NCI-H524 treated with DMSO at 0.1 percent for 48 hours (cell line): Measurements from ENCODE around the gene KBTBD12.

ENCODE experiments used
- DNase-seq: peaks from one replicate; lab custom pipeline; 2025; lab: John Stamatoyannopoulos, UW

KBTBD12 gene

GRCh38 chr3:127987309-127987995 lies 72.4 kb downstream of the KBTBD12 start:
- DNase-seq = no peak

GRCh38 chr3:127988770-127989557 lies 73.9 kb downstream of the KBTBD12 start:
- no peak for DNase-seq

- DNase-seq = no peak
These were observed 75.0 kb downstream of the KBTBD12 start for GRCh38 chr3:127990051-127990450.

GRCh38 chr3:127990461-127990860 lies 75.4 kb downstream of the KBTBD12 start:
- no peak for DNase-seq

DNA sequence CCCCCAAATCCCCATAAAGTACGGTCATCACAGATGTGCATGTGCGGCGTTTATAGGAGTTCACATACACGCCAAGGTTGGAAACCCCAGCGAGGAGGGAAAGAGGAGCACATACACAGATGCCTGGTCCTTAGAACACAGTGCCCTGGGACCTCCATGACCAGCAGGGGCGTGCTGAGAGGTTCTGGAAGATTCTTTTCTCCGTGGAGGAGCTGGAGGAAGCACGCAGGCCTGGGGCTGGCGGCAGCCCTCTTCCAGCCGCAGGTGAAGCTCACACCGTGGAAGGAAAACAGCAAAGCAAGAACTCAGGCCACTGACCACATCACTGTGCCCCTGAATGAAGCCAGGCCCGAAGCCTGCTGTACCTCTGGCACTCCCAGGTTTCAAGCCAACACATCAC lies 76.2 kb downstream of the KBTBD12 start:
- DNase-seq = no peak

DNA sequence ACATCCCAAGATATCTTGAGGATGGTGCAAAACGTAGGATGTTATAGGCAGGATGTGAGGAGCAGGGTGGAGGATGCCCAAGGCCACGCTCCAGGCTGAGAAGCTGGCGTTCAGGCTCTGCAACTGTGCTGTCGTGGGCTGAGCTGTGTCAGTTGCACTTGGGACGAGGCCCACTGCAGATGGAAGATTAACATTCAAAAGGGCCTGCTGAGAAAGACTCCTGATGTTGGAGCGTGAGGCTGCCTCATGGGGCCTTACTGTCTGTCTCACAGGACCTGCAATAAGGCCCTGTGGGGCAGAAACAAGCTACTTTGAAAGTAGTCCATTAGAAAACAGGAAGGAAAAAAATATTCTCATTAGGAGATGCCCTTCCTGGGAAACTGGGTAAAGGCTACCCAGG lies 76.6 kb downstream of the KBTBD12 start:
- DNase-seq = no peak

DNA sequence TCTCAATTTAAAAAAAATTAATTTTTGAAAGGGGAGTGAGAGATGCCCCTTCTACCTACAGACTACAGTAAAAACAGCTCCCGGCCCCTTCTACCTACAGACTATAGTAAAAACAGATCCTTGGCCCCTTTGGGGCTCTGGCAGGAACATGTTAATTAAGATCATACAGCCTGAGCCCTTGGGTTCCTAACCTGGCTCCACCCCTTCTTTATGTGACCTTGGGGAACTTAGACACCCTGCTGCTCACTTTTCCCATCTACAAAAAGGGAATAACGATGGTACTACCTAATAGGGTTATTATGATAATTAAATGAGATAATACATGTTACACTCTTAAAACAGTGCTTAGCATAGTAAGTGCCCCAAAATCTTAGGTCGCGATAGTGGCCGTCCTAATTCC lies 77.1 kb downstream of the KBTBD12 start:
- DNase-seq = no peak

GRCh38 chr3:127994011-127994410 lies 79.0 kb downstream of the KBTBD12 start:
- DNase-seq = no peak

GRCh38 chr3:127997016-127997415 lies 82.0 kb downstream of the KBTBD12 start:
- no peak for DNase-seq

DNA sequence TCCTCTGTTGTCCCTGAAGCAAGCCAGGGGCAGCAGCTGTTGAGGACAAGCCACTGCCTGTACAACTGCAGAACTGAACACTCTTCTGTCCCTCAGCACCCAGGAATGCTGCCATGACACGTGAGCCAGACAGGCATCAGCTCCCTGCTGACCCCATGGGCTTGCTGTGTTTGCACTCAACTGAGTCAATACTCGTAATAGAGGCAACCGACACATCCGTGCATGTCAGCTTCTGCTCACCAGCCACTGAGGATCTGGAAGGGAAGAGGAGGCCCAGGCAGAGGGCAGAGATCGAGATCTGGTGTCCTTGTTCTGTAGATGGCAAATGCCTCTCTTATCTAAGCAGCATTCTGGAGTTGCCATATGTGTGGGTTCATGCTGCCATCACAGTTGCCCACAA lies 82.9 kb downstream of the KBTBD12 start:
- DNase-seq = no peak

DNA sequence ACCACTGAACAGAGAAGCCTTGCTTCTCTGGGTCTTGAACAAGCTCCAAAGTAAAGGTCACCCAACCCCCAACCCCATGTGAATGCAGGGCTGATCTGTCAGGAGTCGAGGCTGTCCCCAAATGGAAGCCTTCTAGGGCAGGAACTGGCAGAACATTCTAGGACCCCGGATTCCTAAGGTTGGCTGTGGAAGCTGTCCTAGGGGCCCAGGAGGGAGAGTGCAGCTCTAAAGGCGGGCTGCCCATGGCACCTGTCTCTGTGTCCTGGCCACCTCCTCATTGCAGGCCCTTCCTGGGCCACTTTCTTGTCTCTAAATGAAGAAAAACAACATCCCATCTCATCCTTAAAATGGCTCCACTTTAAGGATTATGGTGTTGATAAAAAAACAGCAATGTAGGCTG lies 83.6 kb downstream of the KBTBD12 start:
- no peak for DNase-seq

GRCh38 chr3:127999509-128000106 lies 84.6 kb downstream of the KBTBD12 start:
- DNase-seq = no peak

- DNase-seq = no peak
These were observed 86.5 kb downstream of the KBTBD12 start for GRCh38 chr3:128001576-128001975.

DNA sequence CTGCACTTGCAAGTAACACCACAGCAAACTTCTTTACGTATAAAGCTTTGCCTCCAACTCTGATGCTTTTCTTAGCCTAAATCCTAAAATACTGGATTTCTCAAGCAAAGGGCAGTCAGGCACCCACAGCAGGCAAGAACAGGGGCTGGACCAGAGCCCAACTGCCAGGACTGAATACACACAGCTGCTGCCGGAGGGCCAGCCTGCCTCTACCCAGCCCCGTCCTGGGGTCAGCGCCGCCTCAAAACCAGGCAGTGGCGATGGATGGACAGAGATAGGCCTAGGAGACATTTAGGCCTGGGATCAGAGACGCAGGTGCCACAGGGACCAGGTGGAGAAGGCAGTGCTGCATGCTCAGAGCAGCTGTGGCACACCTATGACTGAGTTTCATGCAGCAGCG lies 89.6 kb downstream of the KBTBD12 start:
- no peak for DNase-seq

GRCh38 chr3:128006061-128007032 lies 91.3 kb downstream of the KBTBD12 start:
- DNase-seq = no peak

GRCh38 chr3:128007033-128007424 lies 92.0 kb downstream of the KBTBD12 start:
- no peak for DNase-seq

DNA sequence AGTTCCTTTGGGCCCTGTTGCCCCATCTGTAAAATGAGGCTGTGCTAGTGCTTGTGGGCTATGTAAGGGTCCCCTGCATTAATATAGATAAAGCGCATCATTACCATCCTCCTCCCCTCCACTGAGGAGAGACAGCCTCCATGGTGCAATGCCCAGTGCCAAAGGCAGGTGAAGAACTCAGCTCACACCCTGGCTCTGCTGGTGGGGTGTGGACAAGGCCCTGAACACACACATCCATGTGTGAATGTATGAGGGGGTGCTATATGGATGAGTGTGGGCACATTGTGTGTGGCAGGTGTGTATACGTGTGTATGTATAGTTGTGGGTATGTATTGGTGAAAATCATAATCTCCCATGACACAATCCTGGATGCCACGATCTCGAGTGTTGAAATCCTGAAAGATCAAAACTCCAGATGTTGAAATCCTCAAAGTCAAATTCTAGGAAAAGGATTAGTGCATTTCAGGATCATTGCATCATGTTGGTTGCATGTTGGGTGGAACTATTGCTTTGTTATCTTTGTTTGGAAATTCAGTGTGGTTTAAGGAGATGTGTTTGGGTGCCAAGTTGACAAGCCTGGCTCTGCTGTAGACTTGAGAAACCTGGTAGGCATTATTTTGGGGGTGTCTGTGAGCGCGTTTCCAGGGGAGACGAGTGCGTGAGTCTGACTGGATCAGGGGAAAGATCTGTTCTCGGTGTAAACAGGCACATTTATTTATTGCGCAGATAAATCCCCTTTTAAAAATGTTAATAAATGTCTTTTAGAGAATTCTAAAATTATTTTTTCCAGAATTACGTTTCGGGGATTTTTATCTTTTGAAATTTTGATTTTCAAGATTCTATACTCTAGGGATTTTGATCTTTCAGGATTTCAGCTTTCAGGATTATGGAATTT lies 95.2 kb downstream of the KBTBD12 start:
- DNase-seq = no peak

GRCh38 chr3:128011140-128011539 lies 96.1 kb downstream of the KBTBD12 start:
- peak; percentile 66 for DNase-seq

- no peak for DNase-seq
These were observed 97.0 kb downstream of the KBTBD12 start for GRCh38 chr3:128012050-128012449.

GRCh38 chr3:128014548-128014947 lies 99.5 kb downstream of the KBTBD12 start:
- DNase-seq = no peak

GRCh38 chr3:128016502-128016901 lies 101.5 kb downstream of the KBTBD12 start:
- DNase-seq = no peak
